ENCODE measurements around the gene MEGF11. TPM values are rescaled to one million over a fixed set of nuclear protein-coding genes. Genes with fewer than 3 reads are reported as not detected.

MEGF11 gene
- total RNA-seq, 1 donor from 2014 or later, result 0.77 TPM

GRCh38 chr15:66105286-66106265, 148.0 kb downstream of the MEGF11 start:
- Mint-ChIP-seq H3K9me3 (ENCODE audit: unreplicated experiment) (no peaks in the 10 kb centered on the region), H3K4me1 (ENCODE audit: unreplicated experiment) (peaks cover 13% of the 10 kb centered on the region)
- no peak for TF ChIP-seq CTCF (IDR thresholded peaks at IDR 0.05; ENCODE audit: unreplicated experiment)

GRCh38 chr15:66103293-66103590, 150.3 kb downstream of the MEGF11 start:
- H3K36me3 Mint-ChIP-seq (ENCODE audit: low read depth, unreplicated experiment), result no peaks in the 10 kb centered on the region
- no peak overlapping the region for H3K27ac Mint-ChIP-seq (ENCODE audit: unreplicated experiment)
- H3K4me3 Mint-ChIP-seq (ENCODE audit: unreplicated experiment), result no peak overlapping the region
- no peak for TF ChIP-seq CTCF (IDR thresholded peaks at IDR 0.05; ENCODE audit: unreplicated experiment)
- H3K4me1 Mint-ChIP-seq (ENCODE audit: unreplicated experiment), result peaks cover 4% of the 10 kb centered on the region
- peaks cover 4% of the 10 kb centered on the region for H3K27me3 Mint-ChIP-seq (ENCODE audit: unreplicated experiment)
- no peaks in the 10 kb centered on the region for H3K9me3 Mint-ChIP-seq (ENCODE audit: unreplicated experiment)
- DNase-seq (ENCODE audit: low spot score), result no peak

More at GRCh38 chr15:66105286-66106265, 148.0 kb downstream of the MEGF11 start:
- peaks cover 6% of the 10 kb centered on the region for H3K27me3 Mint-ChIP-seq (ENCODE audit: unreplicated experiment)
- H3K27ac Mint-ChIP-seq (ENCODE audit: unreplicated experiment), result no peak overlapping the region
- no peak overlapping the region for H3K4me3 Mint-ChIP-seq (ENCODE audit: unreplicated experiment)
- no peaks in the 10 kb centered on the region for H3K36me3 Mint-ChIP-seq (ENCODE audit: low read depth, unreplicated experiment)
- no peak for DNase-seq (ENCODE audit: low spot score)

- DNase-seq (ENCODE audit: low spot score), result no peak
- H3K4me3 Mint-ChIP-seq (ENCODE audit: unreplicated experiment), result no peak overlapping the region
- H3K27me3 Mint-ChIP-seq (ENCODE audit: unreplicated experiment), result peaks cover 4% of the 10 kb centered on the region
- H3K4me1 Mint-ChIP-seq (ENCODE audit: unreplicated experiment), result no peaks in the 10 kb centered on the region
- H3K9me3 Mint-ChIP-seq (ENCODE audit: unreplicated experiment), result no peaks in the 10 kb centered on the region
- TF ChIP-seq CTCF (IDR thresholded peaks at IDR 0.05; ENCODE audit: unreplicated experiment), result no peak
- H3K36me3 Mint-ChIP-seq (ENCODE audit: low read depth, unreplicated experiment), result no peaks in the 10 kb centered on the region
- H3K27ac Mint-ChIP-seq (ENCODE audit: unreplicated experiment), result no peak overlapping the region
Measured at GRCh38 chr15:66102563-66103292, 150.8 kb downstream of the MEGF11 start.

- no peak overlapping the region for H3K4me3 Mint-ChIP-seq (ENCODE audit: unreplicated experiment)
- no peaks in the 10 kb centered on the region for H3K36me3 Mint-ChIP-seq (ENCODE audit: low read depth, unreplicated experiment)
- H3K27ac Mint-ChIP-seq (ENCODE audit: unreplicated experiment), result no peak overlapping the region
- no peaks in the 10 kb centered on the region for H3K4me1 Mint-ChIP-seq (ENCODE audit: unreplicated experiment)
- DNase-seq (ENCODE audit: low spot score), result no peak
- H3K27me3 Mint-ChIP-seq (ENCODE audit: unreplicated experiment), result peaks cover 4% of the 10 kb centered on the region
- H3K9me3 Mint-ChIP-seq (ENCODE audit: unreplicated experiment), result no peaks in the 10 kb centered on the region
- no peak for TF ChIP-seq CTCF (IDR thresholded peaks at IDR 0.05; ENCODE audit: unreplicated experiment)
Measured at GRCh38 chr15:66101715-66102395, 151.7 kb downstream of the MEGF11 start.
